Mesothelial cell of epicardium (in vitro differentiated cells): Measurements from ENCODE around the gene KLHDC4. TPM values are rescaled to one million over a fixed set of nuclear protein-coding genes. Genes with fewer than 3 reads are reported as not detected.
"Not testable (repeated sequence)": the region's sequence is repeated elsewhere in the genome, so short reads cannot be mapped to it uniquely, and the experiment has no call there.

ENCODE experiments used
- DNase-seq, 2 experiments: peaks; one replicate each; pipeline ENCODE4 v3.0.0; 2021; ENCODE audit warnings: low spot score in 2 of 2; ENCODE audit not compliant: unreplicated experiment in 2 of 2
- H3K27ac Mint-ChIP-seq: 2 replicates; pipeline ENCODE4 v1.8.0; 2021; ENCODE audit warnings: mixed read lengths
- H3K27me3 Mint-ChIP-seq: 2 replicates; pipeline ENCODE4 v1.8.0; 2021; ENCODE audit warnings: low read depth, mixed read lengths
- H3K36me3 Mint-ChIP-seq: 2 replicates; pipeline ENCODE4 v1.8.0; 2021; ENCODE audit warnings: mixed read lengths
- H3K4me1 Mint-ChIP-seq: 2 replicates; pipeline ENCODE4 v1.8.0; 2021; ENCODE audit warnings: mixed read lengths
- H3K4me3 Mint-ChIP-seq: 2 replicates; pipeline ENCODE4 v1.8.0; 2021; ENCODE audit warnings: mild to moderate bottlenecking, moderate library complexity, mixed read lengths
- H3K9me3 Mint-ChIP-seq: 2 replicates; pipeline ENCODE4 v1.8.0; 2021; ENCODE audit warnings: mixed read lengths
- CTCF ChIP-seq: fragments of 200-600 bp; sonication (generic); IDR thresholded peaks from one replicate; pipeline ENCODE4 v1.5.0; 2021; ENCODE audit warnings: antibody characterized with exemption; ENCODE audit not compliant: unreplicated experiment
- total RNA-seq: library from RNA; stranded (reverse); gene quantifications from 3 replicates; pipeline ENCODE4 v1.2.1, GENCODE V29; 2021

The KLHDC4 gene
- total RNA-seq, 1 donor from 2014 or later, result 52.7 TPM

DNA sequence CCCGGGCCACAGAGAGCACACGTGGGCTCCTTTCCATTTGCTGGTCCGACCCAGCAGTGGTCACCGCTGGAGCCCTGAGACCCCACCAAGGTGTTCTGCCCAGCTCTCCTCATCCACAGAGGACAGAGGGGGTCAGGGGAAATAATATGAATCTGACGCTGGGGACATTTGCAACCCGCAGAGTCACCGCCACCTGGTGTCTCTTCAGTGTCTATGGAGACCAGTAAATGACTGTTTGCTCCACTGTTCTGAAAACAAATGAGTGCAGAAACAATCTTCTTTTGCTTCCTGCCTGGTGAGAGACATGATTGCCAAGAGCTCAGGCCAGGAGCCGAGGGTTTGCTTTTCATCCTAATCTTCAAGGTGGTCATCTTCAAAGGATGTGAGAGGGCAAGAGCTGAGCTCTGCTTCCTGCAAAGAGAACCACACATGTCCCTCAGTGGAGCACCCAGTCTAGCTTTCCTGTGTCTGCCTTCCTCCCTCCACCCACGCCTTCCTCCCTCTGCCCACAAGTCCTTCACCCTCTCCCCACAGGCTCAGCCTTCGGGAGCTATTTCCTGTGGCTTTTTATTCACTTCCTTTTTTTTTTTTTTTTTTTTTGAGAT is 14.7 kb upstream of the KLHDC4 start:
- no peak overlapping the region for H3K27ac Mint-ChIP-seq
- H3K9me3 Mint-ChIP-seq, result no peaks in the 10 kb centered on the region
- no peak overlapping the region for H3K4me3 Mint-ChIP-seq
- no peak for TF ChIP-seq CTCF
- DNase-seq, result no peak
- peaks cover 2% of the 10 kb centered on the region for H3K27me3 Mint-ChIP-seq
- H3K36me3 Mint-ChIP-seq, result no peaks in the 10 kb centered on the region
- H3K4me1 Mint-ChIP-seq, result peaks cover 11% of the 10 kb centered on the region

GRCh38 chr16:87778830-87779579 is 13.2 kb upstream of the KLHDC4 start:
- DNase-seq, result peak; percentile 73 to 96
- H3K36me3 Mint-ChIP-seq, result no peaks in the 10 kb centered on the region
- H3K4me1 Mint-ChIP-seq, result peaks cover 8% of the 10 kb centered on the region
- no peak overlapping the region for H3K4me3 Mint-ChIP-seq
- no peaks in the 10 kb centered on the region for H3K9me3 Mint-ChIP-seq
- H3K27ac Mint-ChIP-seq, result peak overlapping the region; percentile 77
- TF ChIP-seq CTCF, result peak; percentile 99
- H3K27me3 Mint-ChIP-seq, result peaks cover 2% of the 10 kb centered on the region

GRCh38 chr16:87778476-87778829 is 12.7 kb upstream of the KLHDC4 start:
- Mint-ChIP-seq H3K27me3 (peaks cover 2% of the 10 kb centered on the region), H3K27ac (peak overlapping the region; percentile 77), H3K4me1 (peaks cover 8% of the 10 kb centered on the region), H3K4me3 (no peak overlapping the region), H3K9me3 (no peaks in the 10 kb centered on the region), H3K36me3 (no peaks in the 10 kb centered on the region)
- DNase-seq, result no peak
- no peak for TF ChIP-seq CTCF

DNA sequence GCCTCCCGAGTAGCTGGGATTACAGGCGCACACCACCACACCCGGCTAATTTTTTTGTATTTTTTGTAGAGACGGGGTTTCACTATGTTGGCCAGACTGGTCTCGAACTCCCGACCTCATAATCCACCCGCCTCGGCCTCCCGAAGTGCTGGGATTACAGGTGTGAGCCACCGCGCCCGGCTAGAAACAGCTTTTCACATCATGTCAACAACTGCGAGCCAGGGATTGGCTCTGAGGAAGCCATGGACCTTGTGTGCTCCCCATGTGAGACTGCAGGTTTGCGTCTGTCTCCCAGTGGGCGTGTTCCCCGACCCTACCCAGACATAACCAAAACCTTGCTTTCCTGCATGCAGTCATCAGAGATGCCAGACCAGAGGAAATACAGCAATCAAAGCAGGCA is 8.1 kb upstream of the KLHDC4 start:
- not testable (repeated sequence) for H3K4me1 Mint-ChIP-seq, H3K9me3 Mint-ChIP-seq, DNase-seq, H3K27me3 Mint-ChIP-seq, H3K27ac Mint-ChIP-seq, H3K4me3 Mint-ChIP-seq, H3K36me3 Mint-ChIP-seq

- Mint-ChIP-seq H3K4me3 (peak overlapping the region; percentile 100), H3K4me1 (peaks cover 18% of the 10 kb centered on the region), H3K27ac (peak overlapping the region; percentile 50)
- DNase-seq, H3K27me3 Mint-ChIP-seq, H3K9me3 Mint-ChIP-seq, H3K36me3 Mint-ChIP-seq: not testable (repeated sequence)
These were observed 1.7 kb upstream of the KLHDC4 start for GRCh38 chr16:87767456-87767855.

DNA sequence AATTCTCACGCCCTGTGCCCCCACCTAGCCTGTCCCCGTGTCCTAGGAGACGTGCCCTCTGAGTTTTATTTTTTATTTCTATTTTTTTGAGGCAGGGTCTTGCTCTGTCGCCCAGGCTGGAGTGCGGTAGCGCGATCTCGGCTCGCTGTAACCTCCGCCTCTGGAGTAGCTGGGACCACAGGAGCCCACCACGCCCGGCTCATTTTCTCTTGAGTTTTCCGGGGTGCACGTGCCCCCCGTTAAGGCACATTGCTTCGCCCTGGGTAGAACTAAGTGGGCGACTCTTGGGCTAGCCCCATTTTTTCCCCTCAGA is 655 bp upstream of the KLHDC4 start:
- TF ChIP-seq CTCF, result no peak
- DNase-seq, result no peak
- Mint-ChIP-seq H3K4me3 (peak overlapping the region; percentile 100), H3K27ac (peak overlapping the region; percentile 9), H3K36me3 (peaks cover 8% of the 10 kb centered on the region), H3K4me1 (peaks cover 18% of the 10 kb centered on the region), H3K27me3 (no peaks in the 10 kb centered on the region), H3K9me3 (no peaks in the 10 kb centered on the region)
